NT2/D1 (cell line): ENCODE data around the gene SOX10.

Experiments used
- DNase-seq: peaks from one replicate; pipeline ENCODE4 v3.0.0-alpha.2; 2011; ENCODE audit warnings: low read depth, low spot score
- H3K27me3 ChIP-seq: 2 replicates; pipeline ENCODE4 v1.6.0; 2011; ENCODE audit warnings: mild to moderate bottlenecking; ENCODE audit not compliant: insufficient read length, insufficient read depth
- H3K36me3 ChIP-seq: 2 replicates; pipeline ENCODE4 v1.6.1; 2011; ENCODE audit warnings: mild to moderate bottlenecking, low read length, mixed read lengths; ENCODE audit not compliant: insufficient read depth, insufficient read length
- H3K4me1 ChIP-seq: 2 replicates; pipeline ENCODE4 v1.5.1; 2011; ENCODE audit not compliant: insufficient read depth, insufficient read length
- H3K4me3 ChIP-seq: 2 replicates; pipeline ENCODE4 v1.5.1; 2011; ENCODE audit warnings: low read depth; ENCODE audit not compliant: insufficient read length
- H3K9ac ChIP-seq: 2 replicates; pipeline ENCODE4 v1.6.0; 2011; ENCODE audit warnings: low read depth; ENCODE audit not compliant: insufficient read length
- H3K9me3 ChIP-seq: 2 replicates; pipeline ENCODE4 v1.5.1; 2011; ENCODE audit warnings: mild to moderate bottlenecking, low read length; ENCODE audit not compliant: insufficient read depth
- SUZ12 ChIP-seq: IDR thresholded peaks from 2 replicates; pipeline ENCODE4 v1.6.1; 2011; ENCODE audit not compliant: insufficient read length, insufficient read depth; ENCODE audit errors: extremely low read depth
- YY1 ChIP-seq: IDR thresholded peaks from 2 replicates; pipeline ENCODE4 v1.6.1; 2011; ENCODE audit not compliant: insufficient read length, insufficient read depth
- ZNF274 ChIP-seq: IDR thresholded peaks from 2 replicates; pipeline ENCODE4 v1.6.1; 2011; ENCODE audit warnings: mild to moderate bottlenecking, low read depth, low read length

The SOX10 gene

DNA sequence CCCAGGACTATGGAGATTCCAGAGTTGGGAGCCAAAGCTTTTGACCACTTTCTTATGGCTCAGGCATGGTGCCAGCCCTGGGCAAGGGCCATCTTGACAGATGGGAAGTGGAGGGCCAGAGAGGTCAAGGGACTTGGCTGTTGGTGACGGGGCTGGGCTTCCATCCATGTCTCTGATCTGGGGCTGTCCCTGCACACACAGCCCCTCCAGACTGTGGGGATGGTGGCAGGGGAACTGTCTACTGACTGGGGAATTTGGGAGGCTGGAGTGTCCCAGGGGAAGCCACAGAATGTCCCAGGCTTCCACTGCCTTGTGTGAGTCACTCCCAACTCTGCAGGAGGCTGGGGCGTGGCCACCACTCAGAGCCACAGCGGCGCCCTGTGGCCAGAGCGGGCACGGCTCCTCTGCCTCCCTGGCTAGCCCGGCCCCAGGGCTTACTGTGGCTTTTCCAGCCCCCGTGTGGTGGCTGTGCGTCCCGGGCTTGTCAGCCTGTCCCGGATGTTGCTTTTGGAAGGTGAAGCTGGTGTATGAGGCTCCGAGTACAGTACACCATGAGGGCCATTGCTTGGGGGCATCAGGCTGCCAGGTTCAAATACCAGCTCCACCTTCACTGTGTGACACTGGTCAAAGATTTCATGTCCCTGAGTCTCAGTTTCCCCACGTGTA is 50.5 kb downstream of the SOX10 start:
- H3K27me3 ChIP-seq: no peaks in the 10 kb centered on the region
- H3K36me3 ChIP-seq: peaks cover 70% of the 10 kb centered on the region
- H3K9ac ChIP-seq: peak overlapping the region; percentile 42
- H3K9me3 ChIP-seq: no peaks in the 10 kb centered on the region
- no peak overlapping the region for H3K4me3 ChIP-seq
- DNase-seq: peak; percentile 83
- H3K4me1 ChIP-seq: peaks cover 5% of the 10 kb centered on the region
- TF ChIP-seq ZNF274: no peak
- no peak for TF ChIP-seq SUZ12
- no peak for TF ChIP-seq YY1

DNA sequence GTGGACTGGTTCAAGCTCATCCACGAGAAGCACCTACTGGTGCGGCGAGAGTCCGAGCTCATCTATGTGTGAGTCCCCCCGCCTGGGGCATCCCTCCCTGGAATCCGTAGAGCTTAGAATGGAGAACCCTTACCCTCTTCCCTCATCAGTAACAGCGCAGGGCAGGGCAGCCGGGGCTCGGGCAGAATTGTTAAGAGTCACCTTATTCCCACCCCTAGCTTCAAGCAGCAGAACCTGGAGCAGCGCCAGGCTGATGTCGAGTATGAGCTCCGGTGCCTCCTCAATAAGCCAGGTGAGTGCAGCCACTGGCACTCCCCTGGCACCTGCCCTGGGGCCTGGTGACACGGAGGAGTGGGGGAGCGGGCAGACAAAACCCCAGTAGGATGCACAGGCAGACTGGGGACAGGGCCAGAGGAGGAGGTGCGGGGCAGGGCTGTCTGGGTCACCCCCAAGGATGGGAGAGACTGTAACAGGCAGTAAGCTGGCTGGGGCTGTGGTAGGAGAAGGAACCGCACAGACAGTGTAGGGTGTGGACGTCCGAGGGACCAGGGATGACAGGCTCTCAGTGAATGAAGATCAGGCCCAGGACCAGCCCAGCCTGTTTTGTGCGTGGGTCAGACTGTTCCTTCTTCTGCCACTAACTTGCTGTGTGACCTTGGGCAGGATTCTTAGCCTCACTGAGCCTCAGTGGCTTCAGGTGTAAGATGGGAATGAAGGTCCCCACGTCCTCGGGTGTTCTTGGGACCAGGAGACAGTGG is 51.4 kb downstream of the SOX10 start:
- no peaks in the 10 kb centered on the region for H3K27me3 ChIP-seq
- H3K9me3 ChIP-seq: no peaks in the 10 kb centered on the region
- H3K4me1 ChIP-seq: peaks cover 5% of the 10 kb centered on the region
- DNase-seq: no peak
- no peak overlapping the region for H3K9ac ChIP-seq
- no peak overlapping the region for H3K4me3 ChIP-seq
- TF ChIP-seq ZNF274 (no peak), YY1 (no peak), SUZ12 (no peak)
- peaks cover 70% of the 10 kb centered on the region for H3K36me3 ChIP-seq

DNA sequence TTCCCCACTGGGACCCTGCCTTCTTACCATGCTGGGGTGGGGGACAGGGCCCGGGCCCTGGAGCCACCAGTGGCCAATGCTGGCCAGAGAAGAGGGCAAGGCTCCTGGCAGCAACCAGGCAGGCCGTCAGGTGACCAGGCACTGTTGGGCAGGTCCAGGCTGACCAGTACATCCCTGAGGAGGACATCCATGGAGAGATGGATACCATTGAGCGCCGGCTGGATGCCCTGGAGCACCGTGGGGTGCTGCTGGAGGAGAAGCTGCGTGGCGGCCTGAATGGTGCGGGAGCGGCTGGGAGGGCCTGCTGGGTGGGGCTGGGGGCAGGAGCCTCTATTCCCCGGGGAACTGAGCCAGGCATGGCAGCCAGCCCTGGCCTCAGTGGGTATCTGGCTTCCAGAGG is 52.0 kb downstream of the SOX10 start:
- TF ChIP-seq ZNF274 (no peak), SUZ12 (no peak)
- peaks cover 5% of the 10 kb centered on the region for H3K4me1 ChIP-seq
- no peaks in the 10 kb centered on the region for H3K27me3 ChIP-seq
- H3K9me3 ChIP-seq: no peaks in the 10 kb centered on the region
- no peak for DNase-seq
- H3K36me3 ChIP-seq: peaks cover 68% of the 10 kb centered on the region
- H3K9ac ChIP-seq: no peak overlapping the region
- no peak overlapping the region for H3K4me3 ChIP-seq

DNA sequence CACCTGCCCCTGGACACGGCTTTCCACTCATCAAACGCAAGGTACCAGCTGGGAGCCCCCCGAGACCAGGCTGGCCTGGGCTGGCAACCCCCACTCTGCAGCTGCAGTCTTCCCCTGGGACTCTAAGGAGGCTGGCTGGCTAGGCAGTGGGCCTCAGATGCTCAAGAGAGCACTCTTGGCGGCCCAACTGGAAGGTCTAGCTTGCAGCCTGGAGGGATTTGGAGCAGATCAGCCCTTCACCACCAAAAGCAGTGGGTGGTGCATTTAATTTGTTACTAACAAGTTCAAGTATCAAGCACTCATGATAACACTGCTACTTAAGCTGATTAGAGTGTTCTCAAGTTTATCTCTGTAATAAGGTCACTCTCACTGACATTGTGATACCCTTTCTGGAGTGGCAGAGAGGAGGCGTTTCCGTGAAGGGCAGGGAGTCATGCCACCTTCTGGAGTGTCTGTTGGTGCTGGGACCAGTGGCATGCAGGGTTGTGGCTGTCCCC is 52.4 kb downstream of the SOX10 start:
- peaks cover 69% of the 10 kb centered on the region for H3K36me3 ChIP-seq
- no peak overlapping the region for H3K9ac ChIP-seq
- H3K4me3 ChIP-seq: no peak overlapping the region
- no peaks in the 10 kb centered on the region for H3K9me3 ChIP-seq
- peaks cover 5% of the 10 kb centered on the region for H3K4me1 ChIP-seq
- DNase-seq: no peak
- no peaks in the 10 kb centered on the region for H3K27me3 ChIP-seq
- TF ChIP-seq SUZ12 (no peak), ZNF274 (no peak), YY1 (no peak)

DNA sequence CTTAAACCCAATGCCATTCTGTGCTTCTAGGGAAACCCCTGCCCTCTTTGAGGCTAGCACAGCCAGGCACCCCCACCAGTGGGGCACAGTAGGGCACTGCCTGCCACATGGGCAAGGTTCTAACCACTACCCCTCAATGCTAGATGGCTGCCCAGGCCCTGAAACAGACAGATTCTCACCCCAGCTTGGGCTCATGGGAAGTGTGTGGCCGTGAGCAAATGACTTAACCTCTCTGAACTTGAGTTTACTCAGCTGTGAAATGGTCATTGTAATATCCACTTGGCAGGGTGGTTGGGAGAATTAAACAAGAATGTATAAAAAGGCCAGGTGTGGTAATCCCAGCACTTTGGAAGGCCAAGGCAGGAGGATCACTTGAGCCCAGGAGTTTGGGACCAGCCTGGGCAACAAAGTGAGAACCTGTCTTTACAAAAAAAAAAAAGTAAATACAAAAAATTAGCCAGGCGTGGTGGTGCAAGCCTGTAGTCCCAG is 53.4 kb downstream of the SOX10 start:
- no peak overlapping the region for H3K9ac ChIP-seq
- H3K4me3 ChIP-seq: no peak overlapping the region
- no peak for TF ChIP-seq SUZ12
- no peak for TF ChIP-seq ZNF274
- TF ChIP-seq YY1: no peak
- H3K27me3 ChIP-seq: no peaks in the 10 kb centered on the region
- peaks cover 72% of the 10 kb centered on the region for H3K36me3 ChIP-seq
- H3K9me3 ChIP-seq: no peaks in the 10 kb centered on the region
- peaks cover 3% of the 10 kb centered on the region for H3K4me1 ChIP-seq
- DNase-seq: no peak

DNA sequence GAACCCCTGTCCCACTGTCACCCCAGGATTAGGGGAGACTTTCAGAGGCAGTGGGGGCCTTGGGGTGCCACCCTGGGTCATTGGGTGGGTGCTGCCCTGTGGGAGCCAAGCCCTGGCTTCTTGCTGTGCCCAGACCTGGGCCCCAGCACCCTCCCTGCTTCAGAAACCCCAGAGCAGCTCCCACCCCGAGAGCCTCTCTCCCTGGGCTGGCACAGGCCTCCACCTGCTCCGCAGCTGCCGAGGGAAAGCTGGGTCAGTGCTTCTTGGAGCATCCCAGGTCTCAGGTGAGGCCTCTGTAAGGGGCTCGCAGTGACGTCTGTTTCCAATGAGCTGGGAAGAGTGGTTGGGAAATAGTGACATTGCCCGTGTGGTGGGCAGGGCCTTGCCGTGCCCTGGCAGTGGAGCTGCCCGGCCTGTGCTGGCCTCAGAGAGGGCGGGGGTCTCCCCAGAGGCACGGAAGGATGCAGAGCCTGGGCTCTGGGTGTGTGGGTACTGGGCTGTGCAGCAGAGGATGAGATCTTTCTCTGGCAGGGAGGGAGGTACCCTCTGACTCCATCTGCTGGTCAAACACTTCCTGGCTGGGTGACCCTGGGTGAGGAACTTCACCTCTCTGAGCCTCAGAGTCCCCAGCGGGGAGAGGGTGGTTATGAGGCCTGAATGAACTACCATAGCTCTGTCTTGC is 53.9 kb downstream of the SOX10 start:
- Histone ChIP-seq H3K36me3 (peaks cover 74% of the 10 kb centered on the region), H3K4me1 (peaks cover 2% of the 10 kb centered on the region), H3K9ac (peak overlapping the region; percentile 42), H3K4me3 (no peak overlapping the region), H3K27me3 (no peaks in the 10 kb centered on the region), H3K9me3 (no peaks in the 10 kb centered on the region)
- no peak for DNase-seq
- TF ChIP-seq ZNF274: no peak
- TF ChIP-seq YY1: no peak
- TF ChIP-seq SUZ12: no peak

DNA sequence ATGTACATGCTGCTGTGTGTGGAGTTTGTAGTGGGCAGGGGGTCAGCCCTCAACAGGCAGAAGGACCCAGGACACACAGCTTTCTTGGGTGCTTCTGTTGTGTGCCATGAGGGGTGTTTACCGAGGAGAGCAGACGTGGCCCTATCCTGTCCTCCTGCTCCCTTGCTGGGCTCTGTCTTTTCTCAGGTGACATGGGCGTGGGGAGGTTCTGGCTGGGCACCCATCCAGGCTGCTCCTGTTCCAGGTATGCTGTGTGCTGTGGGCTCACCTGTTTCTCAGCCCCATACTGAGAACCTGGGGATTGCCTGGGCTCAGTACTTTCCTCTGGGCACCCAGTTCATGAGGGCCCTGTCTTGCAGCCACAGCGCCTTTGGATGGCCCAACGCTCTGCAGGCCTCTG is 55.0 kb downstream of the SOX10 start:
- Histone ChIP-seq H3K36me3 (peaks cover 81% of the 10 kb centered on the region), H3K27me3 (no peaks in the 10 kb centered on the region), H3K4me3 (no peak overlapping the region), H3K9me3 (no peaks in the 10 kb centered on the region), H3K4me1 (peaks cover 2% of the 10 kb centered on the region), H3K9ac (peak overlapping the region; percentile 21)
- TF ChIP-seq SUZ12: no peak
- TF ChIP-seq YY1: no peak
- TF ChIP-seq ZNF274: no peak
- DNase-seq: no peak
